Stimulated activated CD4-positive, alpha-beta T cell treated with anti-CD3 and anti-CD28 coated beads, Interleukin-1b, Interleukin-23, amount 100 ng/mL, for 48 hours (primary cell): Measurements from ENCODE around the gene AGFG2.
"Not testable (repeated sequence)": the region's sequence is repeated elsewhere in the genome, so short reads cannot be mapped to it uniquely, and the experiment has no call there.

ENCODE experiments used
- DNase-seq: peaks from one replicate; pipeline ENCODE4 v3.0.0-alpha.2; 2020

AGFG2 gene

GRCh38 chr7:100553032-100553431 lies 14.0 kb downstream of the AGFG2 start:
- no peak for DNase-seq

- DNase-seq = no peak
Observed at GRCh38 chr7:100555701-100556100, 16.7 kb downstream of the AGFG2 start.

GRCh38 chr7:100556541-100556940 lies 17.5 kb downstream of the AGFG2 start:
- no peak for DNase-seq

GRCh38 chr7:100559127-100559526 lies 20.1 kb downstream of the AGFG2 start:
- no peak for DNase-seq

- DNase-seq = no peak
Observed at GRCh38 chr7:100561491-100562194, 22.6 kb downstream of the AGFG2 start.

- DNase-seq = no peak
Observed at GRCh38 chr7:100562195-100563099, 23.4 kb downstream of the AGFG2 start.

GRCh38 chr7:100563100-100563564 lies 24.1 kb downstream of the AGFG2 start:
- DNase-seq = no peak

GRCh38 chr7:100563809-100564400 lies 24.9 kb downstream of the AGFG2 start:
- DNase-seq = peak; percentile 80

GRCh38 chr7:100564405-100564804 lies 25.4 kb downstream of the AGFG2 start:
- not testable (repeated sequence) for DNase-seq

GRCh38 chr7:100565133-100565571 lies 26.1 kb downstream of the AGFG2 start:
- no peak for DNase-seq

GRCh38 chr7:100566018-100566531 lies 27.1 kb downstream of the AGFG2 start:
- no peak for DNase-seq

- DNase-seq = no peak
Observed at GRCh38 chr7:100567031-100567730, 28.2 kb downstream of the AGFG2 start.

GRCh38 chr7:100567751-100568175 lies 28.8 kb downstream of the AGFG2 start:
- DNase-seq = no peak

- no peak for DNase-seq
Observed at GRCh38 chr7:100568176-100568895, 29.3 kb downstream of the AGFG2 start.

- DNase-seq = peak; percentile 47
Observed at GRCh38 chr7:100568896-100569844, 30.2 kb downstream of the AGFG2 start.

GRCh38 chr7:100570954-100571828 lies 32.2 kb downstream of the AGFG2 start:
- DNase-seq = no peak

- DNase-seq = no peak
Observed at GRCh38 chr7:100571829-100572116, 32.8 kb downstream of the AGFG2 start.

GRCh38 chr7:100572281-100572948 lies 33.4 kb downstream of the AGFG2 start:
- no peak for DNase-seq
